Naive thymus-derived CD8-positive, alpha-beta T cell (primary cell): ENCODE data around the gene HYAL2. TPM values are rescaled to one million over a fixed set of nuclear protein-coding genes. Genes with fewer than 3 reads are reported as not detected.
A peak's percentile ranks its signal among the peaks of the same experiment; 100 is the strongest.
"Not testable (repeated sequence)": the region's sequence is repeated elsewhere in the genome, so short reads cannot be mapped to it uniquely, and the experiment has no call there.

Experiments used
- ATAC-seq, 2 donors: fragments of 150-1000 bp; cut with Tn5 transposase in 1 of 2; sonication (Bioruptor Pico), chemical (Tn5 transposase) in 1 of 2; 1 replicate in 1 of 2; 2 replicates in 1 of 2; pipeline ENCODE4 v1.10.0; 2021; ENCODE audit warnings: mild to moderate bottlenecking in 2 of 2, moderate library complexity in 2 of 2
- POLR2A ChIA-PET: fragments of 350-600 bp; sonication (Branson Sonifier 250); formaldehyde crosslinking; loops from one replicate; lab custom pipeline; 2021; ENCODE audit warnings: antibody characterized with exemption; lab: Charles Lee
- DNase-seq, 10 donors: peaks; one replicate each; pipeline versions ENCODE4 v3.0.0 to v3.0.0-alpha.2; 2020 to 2022
- H3K27ac Mint-ChIP-seq, 10 donors: one replicate each; pipeline ENCODE4 v1.8.0; 2020 to 2022; ENCODE audit warnings: mild to moderate bottlenecking in 10 of 10, mixed read lengths in 10 of 10, moderate library complexity in 4 of 10, inconsistent platforms in 1 of 10
- H3K27me3 Mint-ChIP-seq, 5 donors: one replicate each; pipeline ENCODE4 v1.8.0; 2021 to 2022; ENCODE audit warnings: mixed read lengths in 5 of 5
- H3K36me3 Mint-ChIP-seq, 3 donors: one replicate each; pipeline ENCODE4 v1.8.0; 2020 to 2022; ENCODE audit warnings: mixed read lengths in 3 of 3, mild to moderate bottlenecking in 2 of 3, inconsistent platforms in 1 of 3
- H3K4me1 Mint-ChIP-seq, 4 donors: one replicate each; pipeline ENCODE4 v1.8.0; 2021 to 2022; ENCODE audit warnings: mixed read lengths in 4 of 4
- H3K4me3 Mint-ChIP-seq, 10 donors: one replicate each; pipeline ENCODE4 v1.8.0; 2020 to 2022; ENCODE audit warnings: mild to moderate bottlenecking in 10 of 10, mixed read lengths in 10 of 10, moderate library complexity in 6 of 10, inconsistent platforms in 1 of 10
- H3K9me3 Mint-ChIP-seq, 9 donors: one replicate each; pipeline ENCODE4 v1.8.0; 2020 to 2022; ENCODE audit warnings: mixed read lengths in 9 of 9, mild to moderate bottlenecking in 3 of 9, inconsistent platforms in 1 of 9, moderate library complexity in 1 of 9
- polyA plus RNA-seq, 3 donors: library from polyadenylated mRNA; unstranded; fragments of 300-500 nt; fragmentation: Illumina TruSeq; gene quantifications; one replicate each; pipeline ENCODE4 v1.2.3, GENCODE V29; 2021
- total RNA-seq, 8 experiments: library from RNA in 2 of 8; stranded (reverse) in 2 of 8; gene quantifications; one replicate each; pipeline ENCODE4 v1.2.3 and lab custom pipeline; 2021 to 2026

The HYAL2 gene
- total and polyA plus RNA-seq, 5 experiments from 2014 or later: 1.8 to 6.1 (median 2.5) TPM

- Mint-ChIP-seq H3K4me1 (peaks cover 16 to 29% (median 27%) of the 10 kb centered on the region in 4 donors), H3K27me3 (peaks cover 13 to 53% (median 28%) of the 10 kb centered on the region in 5 donors), H3K4me3 (peak overlapping the region in 3 of 10 donors; percentile 74 to 84 (median 74)), H3K27ac (peak overlapping the region in 1 of 10 donors; percentile 57)
- not testable (repeated sequence) for DNase-seq, ATAC-seq, H3K9me3 Mint-ChIP-seq, H3K36me3 Mint-ChIP-seq
- POLR2A ChIA-PET: interaction anchor here (1.0 to 2.9 kb wide), 4 partner anchors 12 to 79 kb away, joined by 4 to 12 read pairs (median 8); no protein-coding TSS in a partner anchor
Observed at GRCh38 chr3:50272538-50272910, 50.0 kb downstream of the HYAL2 start.

- peak overlapping the region in 1 of 10 donors; percentile 27 for H3K27ac Mint-ChIP-seq
- POLR2A ChIA-PET: interaction anchor here (0.6 to 2.9 kb wide), 5 partner anchors 11 to 78 kb away, joined by 3 to 12 read pairs (median 7); no protein-coding TSS in a partner anchor
- no peaks in the 10 kb centered on the region for H3K36me3 Mint-ChIP-seq
- DNase-seq (no peak), ATAC-seq (no peak)
- peaks cover 13 to 53% (median 28%) of the 10 kb centered on the region in 5 donors for H3K27me3 Mint-ChIP-seq
- H3K4me1 Mint-ChIP-seq: peaks cover 16 to 29% (median 27%) of the 10 kb centered on the region in 4 donors
- no peaks in the 10 kb centered on the region for H3K9me3 Mint-ChIP-seq
- H3K4me3 Mint-ChIP-seq: no peak overlapping the region
Observed at GRCh38 chr3:50271314-50271936, 51.1 kb downstream of the HYAL2 start.

GRCh38 chr3:50270422-50271224 lies 51.9 kb downstream of the HYAL2 start:
- Mint-ChIP-seq H3K9me3 (no peaks in the 10 kb centered on the region), H3K4me3 (no peak overlapping the region), H3K36me3 (no peaks in the 10 kb centered on the region), H3K4me1 (peaks cover 11 to 24% (median 21%) of the 10 kb centered on the region in 4 donors), H3K27me3 (peaks cover 11 to 49% (median 26%) of the 10 kb centered on the region in 5 donors), H3K27ac (peak overlapping the region in 1 of 10 donors; percentile 73)
- POLR2A ChIA-PET: interaction anchor here (0.6 to 2.3 kb wide), 3 partner anchors 11 to 44 kb away, joined by 3 to 8 read pairs (median 7); no protein-coding TSS in a partner anchor
- ATAC-seq: no peak
- DNase-seq: no peak

- Mint-ChIP-seq H3K4me3 (no peak overlapping the region), H3K27ac (no peak overlapping the region), H3K36me3 (no peaks in the 10 kb centered on the region), H3K9me3 (no peaks in the 10 kb centered on the region), H3K27me3 (peaks cover 9 to 43% (median 23%) of the 10 kb centered on the region in 5 donors), H3K4me1 (peaks cover 9 to 18% (median 16%) of the 10 kb centered on the region in 4 donors)
- POLR2A ChIA-PET: no interaction called here
- DNase-seq: no peak
- no peak for ATAC-seq
Observed at GRCh38 chr3:50269977-50270413, 52.5 kb downstream of the HYAL2 start.

GRCh38 chr3:50269460-50269859 lies 53.1 kb downstream of the HYAL2 start:
- Mint-ChIP-seq H3K27ac (peak overlapping the region in 1 of 10 donors; percentile 33), H3K27me3 (peaks cover 7 to 38% (median 20%) of the 10 kb centered on the region in 5 donors), H3K36me3 (no peaks in the 10 kb centered on the region), H3K4me1 (peaks cover 7 to 14% (median 12%) of the 10 kb centered on the region in 4 donors), H3K9me3 (no peaks in the 10 kb centered on the region), H3K4me3 (no peak overlapping the region)
- POLR2A ChIA-PET: no interaction called here
- no peak for DNase-seq
- no peak for ATAC-seq

- Mint-ChIP-seq H3K9me3 (no peaks in the 10 kb centered on the region), H3K27ac (peak within 1 kb of the TSS in 2 of 10 donors; percentile 33 to 50), H3K27me3 (peaks cover 3 to 32% (median 15%) of the 10 kb centered on the region in 5 donors), H3K4me3 (no peak within 1 kb of the TSS), H3K36me3 (no peaks in the 10 kb centered on the region), H3K4me1 (peaks cover 2 to 8% (median 7%) of the 10 kb centered on the region in 4 donors)
- DNase-seq (no peak), ATAC-seq (no peak)
- POLR2A ChIA-PET: no interaction called here
Observed at GRCh38 chr3:50268703-50269451, 53.7 kb downstream of the HYAL2 start, which contains the start of gene SEMA3B. SEMA3B (plus strand) TSS chr3:50269147; CDS start chr3:50269241, 94 bp downstream.

GRCh38 chr3:50268276-50268675 lies 54.3 kb downstream of the HYAL2 start:
- no peak overlapping the region for H3K4me3 Mint-ChIP-seq
- no peak overlapping the region for H3K27ac Mint-ChIP-seq
- POLR2A ChIA-PET: no interaction called here
- H3K9me3 Mint-ChIP-seq: no peaks in the 10 kb centered on the region
- H3K36me3 Mint-ChIP-seq: no peaks in the 10 kb centered on the region
- ATAC-seq (no peak), DNase-seq (no peak)
- H3K27me3 Mint-ChIP-seq: peaks cover 3 to 29% (median 15%) of the 10 kb centered on the region in 5 donors
- peaks cover 2 to 6% (median 6%) of the 10 kb centered on the region in 4 donors for H3K4me1 Mint-ChIP-seq

Other genes starting within 250 kb of the HYAL2 start
- 100 to 1,000 TPM; 387 to 402 TPM for gene RBM5, start 233.8 kb downstream of the HYAL2 start, total RNA-seq
- gene RBM5, start 233.8 kb downstream of the HYAL2 start, polyA plus RNA-seq: 10 to 100 TPM; 19.7 to 46.1 (median 35.0) TPM
- gene SEMA3F, start 167.4 kb downstream of the HYAL2 start, total RNA-seq: not detected
- gene SEMA3F, start 167.4 kb downstream of the HYAL2 start, polyA plus RNA-seq: not detected
- gene GNAT1, start 131.1 kb downstream of the HYAL2 start, total RNA-seq: not detected
- not detected for gene GNAT1, start 131.1 kb downstream of the HYAL2 start, polyA plus RNA-seq
- gene SLC38A3, start 117.5 kb downstream of the HYAL2 start, total RNA-seq: not detected
- gene SLC38A3, start 117.5 kb downstream of the HYAL2 start, polyA plus RNA-seq: not detected
- 100 to 1,000 TPM; 253 to 258 TPM for gene GNAI2, start 86.5 kb downstream of the HYAL2 start, total RNA-seq
- 100 to 1,000 TPM; 405 to 534 (median 417) TPM for gene GNAI2, start 86.5 kb downstream of the HYAL2 start, polyA plus RNA-seq
- 1 to 10 TPM; 1.0 to 1.1 TPM for gene SEMA3B, start 53.6 kb downstream of the HYAL2 start, total RNA-seq
- under 1 TPM in 1 of 3 donors, not detected in 2; 0.09 TPM for gene SEMA3B, start 53.6 kb downstream of the HYAL2 start, polyA plus RNA-seq
- not detected for gene LSMEM2, start 43.7 kb downstream of the HYAL2 start, total RNA-seq
- gene LSMEM2, start 43.7 kb downstream of the HYAL2 start, polyA plus RNA-seq: under 1 TPM in 2 of 3 donors, not detected in 1; 0.15 to 0.21 TPM
- 10 to 100 TPM; 68.9 TPM for gene IFRD2, start 30.3 kb downstream of the HYAL2 start, total RNA-seq
- 10 to 100 TPM; 59.4 to 69.7 (median 60.7) TPM for gene IFRD2, start 30.3 kb downstream of the HYAL2 start, polyA plus RNA-seq
- 1 to 10 TPM; 3.2 to 4.7 TPM for gene HYAL3, start 23.3 kb downstream of the HYAL2 start, total RNA-seq
- 1 to 10 TPM; 2.5 to 3.8 (median 3.0) TPM for gene HYAL3, start 23.3 kb downstream of the HYAL2 start, polyA plus RNA-seq
- 10 to 100 TPM; 33.8 to 36.8 TPM for gene NAA80, start 23.3 kb downstream of the HYAL2 start, total RNA-seq
- 10 to 100 TPM; 10.8 to 18.7 (median 17.4) TPM for gene NAA80, start 23.3 kb downstream of the HYAL2 start, polyA plus RNA-seq
- under 1 TPM; 0.16 to 0.39 TPM for gene HYAL1, start 19.2 kb downstream of the HYAL2 start, total RNA-seq
- under 1 TPM in 2 of 3 donors, not detected in 1; 0.54 to 0.75 TPM for gene HYAL1, start 19.2 kb downstream of the HYAL2 start, polyA plus RNA-seq
- 10 to 100 TPM; 21.8 to 22.7 TPM for gene TUSC2, start 5.5 kb upstream of the HYAL2 start, total RNA-seq
- 10 to 100 TPM; 48.4 to 54.3 (median 53.7) TPM for gene TUSC2, start 5.5 kb upstream of the HYAL2 start, polyA plus RNA-seq
- gene RASSF1, start 18.1 kb upstream of the HYAL2 start, total RNA-seq: 10 to 100 TPM; 67.3 to 70.8 TPM
- gene RASSF1, start 18.1 kb upstream of the HYAL2 start, polyA plus RNA-seq: 10 to 100 TPM; 50.8 to 87.6 (median 68.1) TPM
- gene ZMYND10, start 23.0 kb upstream of the HYAL2 start, total RNA-seq: 1 to 10 TPM; 3.6 to 4.0 TPM
- not detected for gene ZMYND10, start 23.0 kb upstream of the HYAL2 start, polyA plus RNA-seq
- gene NPRL2, start 28.0 kb upstream of the HYAL2 start, total RNA-seq: 10 to 100 TPM; 52.8 to 63.8 TPM
- 10 to 100 TPM; 36.2 to 45.3 (median 36.4) TPM for gene NPRL2, start 28.0 kb upstream of the HYAL2 start, polyA plus RNA-seq
- gene CYB561D2, start 28.1 kb upstream of the HYAL2 start, total RNA-seq: 10 to 100 TPM; 29.7 to 34.5 TPM
- gene CYB561D2, start 28.1 kb upstream of the HYAL2 start, polyA plus RNA-seq: 10 to 100 TPM; 45.5 to 48.2 (median 47.7) TPM
- 10 to 100 TPM; 28.7 to 29.8 TPM for gene TMEM115, start 36.8 kb upstream of the HYAL2 start, total RNA-seq
- 10 to 100 TPM; 15.2 to 29.2 (median 20.3) TPM for gene TMEM115, start 36.8 kb upstream of the HYAL2 start, polyA plus RNA-seq
- gene CACNA2D2, start 180.9 kb upstream of the HYAL2 start, total RNA-seq: 1 to 10 TPM; 4.0 to 4.9 TPM
- gene CACNA2D2, start 180.9 kb upstream of the HYAL2 start, polyA plus RNA-seq: 1 to 10 TPM in 1 of 3 donors, under 1 TPM in 2; 0.40 to 1.5 (median 0.40) TPM
- gene C3orf18, start 245.0 kb upstream of the HYAL2 start, total RNA-seq: 10 to 100 TPM; 17.7 to 18.4 TPM
- 10 to 100 TPM; 14.1 to 17.3 (median 14.2) TPM for gene C3orf18, start 245.0 kb upstream of the HYAL2 start, polyA plus RNA-seq
- 10 to 100 TPM; 65.1 to 67.1 TPM for gene HEMK1, start 246.8 kb upstream of the HYAL2 start, total RNA-seq
- gene HEMK1, start 246.8 kb upstream of the HYAL2 start, polyA plus RNA-seq: 10 to 100 TPM; 20.2 to 43.1 (median 30.3) TPM